ENCODE measurements around the gene CARS2.

- TF ChIP-seq TEAD4 (IDR thresholded peaks at IDR 0.05), result no peak
- no peak for TF ChIP-seq USF1 (IDR thresholded peaks at IDR 0.05)
- TF ChIP-seq EGR1 (IDR thresholded peaks at IDR 0.05), result no peak
- no peak for TF ChIP-seq CEBPB (IDR thresholded peaks at IDR 0.05)
- no peak for TF ChIP-seq RAD21 (IDR thresholded peaks at IDR 0.05; ENCODE audit: low read depth)
Observed at GRCh38 chr13:110697842-110698241, 8.1 kb downstream of the CARS2 start.

Measured in Ishikawa (cell line).